Measurements from ENCODE around the gene PHLDB2.

PHLDB2 gene

DNA sequence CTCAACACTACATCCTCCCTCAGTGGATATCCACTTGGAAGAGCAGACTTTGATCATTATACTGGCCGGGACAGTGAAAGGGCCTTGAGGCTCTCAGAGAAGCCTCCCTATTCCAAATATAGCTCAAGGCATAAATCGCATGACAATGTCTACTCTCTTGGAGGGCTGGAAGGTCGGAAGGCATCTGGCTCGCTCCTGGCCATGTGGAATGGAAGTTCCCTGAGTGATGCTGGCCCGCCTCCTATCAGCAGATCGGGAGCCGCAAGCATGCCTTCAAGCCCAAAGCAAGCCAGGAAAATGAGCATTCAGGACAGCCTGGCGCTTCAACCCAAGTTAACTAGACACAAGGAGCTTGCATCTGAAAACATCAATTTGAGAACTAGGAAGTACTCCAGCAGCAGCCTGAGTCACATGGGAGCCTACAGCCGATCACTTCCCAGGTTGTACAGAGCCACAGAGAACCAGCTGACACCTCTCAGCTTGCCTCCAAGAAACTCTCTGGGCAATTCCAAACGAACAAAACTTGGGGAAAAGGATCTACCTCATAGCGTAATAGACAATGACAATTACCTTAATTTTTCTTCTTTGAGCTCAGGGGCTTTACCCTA lies 25.4 kb downstream of the PHLDB2 start:
- Histone ChIP-seq H3K36me3 (ENCODE audit: control insufficient read depth, low read depth, low read length) (no peaks in the 10 kb centered on the region), H3K9ac (ENCODE audit: low read length) (no peak overlapping the region), H3K27me3 (ENCODE audit: control insufficient read depth, insufficient read depth, low read length) (no peaks in the 10 kb centered on the region), H3K27ac (ENCODE audit: low read length) (no peak overlapping the region), H3K9me3 (ENCODE audit: control insufficient read depth, low read depth, low read length) (no peaks in the 10 kb centered on the region), H3K4me3 (ENCODE audit: low read length) (no peak overlapping the region), H3K4me1 (ENCODE audit: control insufficient read depth, low read depth, low read length) (peaks cover 8% of the 10 kb centered on the region)

DNA sequence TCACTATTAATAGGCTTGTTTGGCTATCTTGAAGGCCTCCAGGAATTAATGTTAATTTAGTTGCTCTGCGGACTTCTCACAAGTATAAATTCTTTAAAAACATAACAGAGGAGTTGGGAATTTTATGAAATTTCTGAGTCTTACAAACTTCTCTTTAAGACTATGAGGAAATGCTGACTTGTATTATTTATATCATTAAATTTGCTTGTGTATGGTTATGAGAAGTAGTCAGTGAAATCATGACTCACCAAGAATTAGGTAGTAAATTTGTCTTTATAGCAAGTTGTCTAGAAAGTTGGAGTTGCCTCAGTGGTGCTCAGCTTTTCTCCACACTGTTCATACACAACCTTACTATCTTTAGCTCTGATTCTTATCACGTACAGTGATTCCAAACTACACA lies 26.5 kb downstream of the PHLDB2 start:
- Histone ChIP-seq H3K4me1 (ENCODE audit: control insufficient read depth, low read depth, low read length) (peaks cover 8% of the 10 kb centered on the region), H3K4me3 (ENCODE audit: low read length) (no peak overlapping the region), H3K36me3 (ENCODE audit: control insufficient read depth, low read depth, low read length) (no peaks in the 10 kb centered on the region), H3K9me3 (ENCODE audit: control insufficient read depth, low read depth, low read length) (no peaks in the 10 kb centered on the region), H3K27ac (ENCODE audit: low read length) (no peak overlapping the region), H3K27me3 (ENCODE audit: control insufficient read depth, insufficient read depth, low read length) (no peaks in the 10 kb centered on the region), H3K9ac (ENCODE audit: low read length) (no peak overlapping the region)

DNA sequence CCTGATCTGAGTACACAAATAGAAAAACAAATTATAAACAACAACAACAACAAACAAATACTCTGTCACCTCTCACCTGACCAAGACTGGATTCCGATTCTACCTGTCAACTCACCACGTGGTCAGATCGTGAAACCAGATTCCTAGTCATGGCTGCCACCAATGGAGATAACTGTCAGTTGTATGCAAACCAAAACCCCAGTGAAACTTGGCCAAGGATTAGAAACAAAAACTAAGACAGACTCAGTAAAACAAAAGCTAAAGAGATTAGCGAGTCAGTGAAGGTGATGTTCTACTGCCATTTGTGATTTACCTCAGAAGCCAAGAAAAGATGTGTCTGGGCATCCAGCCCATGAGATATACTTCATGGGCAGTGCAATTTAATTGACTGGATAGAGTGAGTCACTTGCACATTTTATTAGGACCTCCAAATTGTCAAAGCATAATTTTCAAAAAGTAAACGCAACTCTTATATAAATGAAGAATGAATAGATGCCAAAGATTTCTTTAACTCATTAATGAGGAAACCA lies 31.1 kb downstream of the PHLDB2 start:
- H3K36me3 ChIP-seq (ENCODE audit: control insufficient read depth, low read depth, low read length) = no peaks in the 10 kb centered on the region
- no peaks in the 10 kb centered on the region for H3K27me3 ChIP-seq (ENCODE audit: control insufficient read depth, insufficient read depth, low read length)
- no peak overlapping the region for H3K9ac ChIP-seq (ENCODE audit: low read length)

DNA sequence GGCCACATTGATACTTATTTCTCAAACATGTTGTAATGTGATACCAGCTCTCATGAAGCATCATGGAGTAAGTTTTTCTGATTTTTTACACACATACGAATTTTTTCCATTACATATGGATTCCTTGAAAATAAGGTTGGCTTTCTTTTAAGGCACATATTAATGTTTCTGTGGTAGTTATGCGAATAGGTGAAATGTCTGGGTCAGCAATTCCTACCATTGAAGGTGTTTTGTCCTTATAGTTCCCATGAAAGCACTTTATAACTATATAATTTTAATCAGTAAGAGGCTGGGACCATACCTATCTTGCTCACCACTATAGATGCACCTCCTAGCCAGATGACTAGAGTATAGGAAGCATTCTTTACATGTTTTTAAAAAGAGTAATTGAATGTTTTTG lies 33.0 kb downstream of the PHLDB2 start:
- Histone ChIP-seq H3K9me3 (ENCODE audit: control insufficient read depth, low read depth, low read length) (no peaks in the 10 kb centered on the region), H3K36me3 (ENCODE audit: control insufficient read depth, low read depth, low read length) (no peaks in the 10 kb centered on the region), H3K9ac (ENCODE audit: low read length) (no peak overlapping the region), H3K27me3 (ENCODE audit: control insufficient read depth, insufficient read depth, low read length) (no peaks in the 10 kb centered on the region), H3K27ac (ENCODE audit: low read length) (no peak overlapping the region), H3K4me3 (ENCODE audit: low read length) (no peak overlapping the region), H3K4me1 (ENCODE audit: control insufficient read depth, low read depth, low read length) (no peaks in the 10 kb centered on the region)

More for the DNA sequence above, 31.1 kb downstream of the PHLDB2 start:
- Histone ChIP-seq H3K9me3 (ENCODE audit: control insufficient read depth, low read depth, low read length) (no peaks in the 10 kb centered on the region), H3K4me1 (ENCODE audit: control insufficient read depth, low read depth, low read length) (no peaks in the 10 kb centered on the region), H3K27ac (ENCODE audit: low read length) (no peak overlapping the region), H3K4me3 (ENCODE audit: low read length) (no peak overlapping the region)

DNA sequence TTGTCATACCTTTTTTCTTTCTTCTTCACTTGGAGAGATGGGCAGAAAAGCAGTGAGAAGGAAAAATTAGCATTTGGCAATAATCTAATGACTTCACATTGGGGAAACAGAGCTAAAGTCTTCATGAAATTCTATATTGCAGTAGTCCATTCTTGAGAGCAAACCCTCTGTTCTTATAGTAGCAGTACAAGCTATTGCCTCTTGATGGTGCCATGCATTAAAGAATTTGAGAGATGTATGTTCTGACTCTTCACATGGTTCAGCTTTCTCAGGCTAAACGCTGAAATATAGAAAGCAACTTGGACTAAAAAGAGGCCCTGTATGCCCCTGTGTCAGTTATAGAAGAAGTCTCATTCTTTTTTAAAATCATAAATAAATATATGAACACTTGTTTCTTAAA lies 36.0 kb downstream of the PHLDB2 start:
- H3K4me3 ChIP-seq (ENCODE audit: low read length) = no peak overlapping the region
- H3K4me1 ChIP-seq (ENCODE audit: control insufficient read depth, low read depth, low read length) = no peaks in the 10 kb centered on the region
- H3K9me3 ChIP-seq (ENCODE audit: control insufficient read depth, low read depth, low read length) = no peaks in the 10 kb centered on the region
- H3K27me3 ChIP-seq (ENCODE audit: control insufficient read depth, insufficient read depth, low read length) = no peaks in the 10 kb centered on the region
- no peaks in the 10 kb centered on the region for H3K36me3 ChIP-seq (ENCODE audit: control insufficient read depth, low read depth, low read length)
- H3K9ac ChIP-seq (ENCODE audit: low read length) = no peak overlapping the region
- H3K27ac ChIP-seq (ENCODE audit: low read length) = no peak overlapping the region

DNA sequence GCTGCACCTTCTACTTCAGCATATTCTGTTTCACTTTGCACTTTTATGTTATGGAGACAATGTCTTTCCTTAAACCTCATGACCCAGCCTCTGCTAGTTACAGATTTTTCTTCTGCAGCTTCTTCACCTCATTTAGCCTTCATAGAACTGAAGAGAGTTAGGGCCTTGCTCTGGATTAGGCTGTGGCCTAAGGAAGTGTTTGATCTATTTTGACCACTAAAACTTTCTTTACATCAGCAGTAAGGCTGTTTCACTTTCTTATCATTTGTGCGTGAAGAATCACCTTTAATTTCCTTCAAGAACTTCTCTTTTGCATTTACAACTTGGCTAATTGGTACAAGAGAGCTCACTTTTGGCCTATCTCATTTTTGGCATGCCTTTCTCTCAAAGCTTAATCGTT lies 40.9 kb downstream of the PHLDB2 start:
- H3K4me1 ChIP-seq (ENCODE audit: control insufficient read depth, low read depth, low read length) = no peaks in the 10 kb centered on the region
- no peaks in the 10 kb centered on the region for H3K27me3 ChIP-seq (ENCODE audit: control insufficient read depth, insufficient read depth, low read length)
- no peaks in the 10 kb centered on the region for H3K9me3 ChIP-seq (ENCODE audit: control insufficient read depth, low read depth, low read length)
- H3K36me3 ChIP-seq (ENCODE audit: control insufficient read depth, low read depth, low read length) = no peaks in the 10 kb centered on the region
- H3K4me3 ChIP-seq (ENCODE audit: low read length) = no peak overlapping the region
- no peak overlapping the region for H3K27ac ChIP-seq (ENCODE audit: low read length)
- H3K9ac ChIP-seq (ENCODE audit: low read length) = no peak overlapping the region

DNA sequence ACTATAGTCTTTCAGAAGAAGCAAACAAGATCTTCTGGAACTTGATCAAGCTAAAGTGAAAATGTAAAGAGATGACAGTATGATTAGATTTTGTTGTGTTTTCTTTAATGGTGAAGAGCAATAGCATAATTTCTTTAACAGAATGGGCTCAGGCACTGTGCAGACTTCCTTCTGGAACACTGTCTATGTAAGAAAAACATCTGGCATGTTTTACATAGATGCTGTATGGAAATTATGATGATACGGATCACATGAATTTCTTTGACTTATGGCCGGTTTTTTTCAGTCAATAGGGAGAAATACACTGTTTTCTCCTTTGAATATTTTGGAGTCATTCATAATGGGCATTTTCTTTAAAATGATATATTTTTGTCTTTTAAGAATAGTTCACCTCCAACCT lies 42.6 kb downstream of the PHLDB2 start:
- H3K4me3 ChIP-seq (ENCODE audit: low read length) = no peak overlapping the region
- no peak overlapping the region for H3K9ac ChIP-seq (ENCODE audit: low read length)
- no peaks in the 10 kb centered on the region for H3K9me3 ChIP-seq (ENCODE audit: control insufficient read depth, low read depth, low read length)
- H3K4me1 ChIP-seq (ENCODE audit: control insufficient read depth, low read depth, low read length) = no peaks in the 10 kb centered on the region
- no peaks in the 10 kb centered on the region for H3K27me3 ChIP-seq (ENCODE audit: control insufficient read depth, insufficient read depth, low read length)
- no peaks in the 10 kb centered on the region for H3K36me3 ChIP-seq (ENCODE audit: control insufficient read depth, low read depth, low read length)
- H3K27ac ChIP-seq (ENCODE audit: low read length) = no peak overlapping the region

DNA sequence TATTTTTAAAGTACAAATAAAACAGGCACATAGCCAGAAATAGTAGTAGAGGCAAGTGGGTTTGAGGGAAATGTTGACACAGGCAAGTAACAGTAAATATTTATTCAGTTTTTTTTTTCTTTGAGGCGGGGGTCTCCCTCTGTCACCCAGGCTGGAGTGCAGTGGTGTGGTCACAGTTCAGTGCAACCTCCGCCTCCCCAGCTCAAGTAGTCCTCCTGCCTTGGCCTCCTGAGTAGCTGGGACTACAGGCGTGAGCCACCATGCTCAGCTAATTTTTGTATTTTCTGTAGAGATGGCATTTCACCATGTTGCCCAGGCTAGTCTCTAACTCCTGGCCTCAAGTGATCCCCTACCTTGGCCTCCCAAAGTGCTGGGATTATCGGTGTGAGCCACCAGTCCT lies 43.5 kb downstream of the PHLDB2 start:
- no peaks in the 10 kb centered on the region for H3K4me1 ChIP-seq (ENCODE audit: control insufficient read depth, low read depth, low read length)
- no peak overlapping the region for H3K9ac ChIP-seq (ENCODE audit: low read length)
- no peaks in the 10 kb centered on the region for H3K9me3 ChIP-seq (ENCODE audit: control insufficient read depth, low read depth, low read length)
- H3K36me3 ChIP-seq (ENCODE audit: control insufficient read depth, low read depth, low read length) = no peaks in the 10 kb centered on the region
- no peak overlapping the region for H3K4me3 ChIP-seq (ENCODE audit: low read length)
- no peaks in the 10 kb centered on the region for H3K27me3 ChIP-seq (ENCODE audit: control insufficient read depth, insufficient read depth, low read length)
- H3K27ac ChIP-seq (ENCODE audit: low read length) = no peak overlapping the region

DNA sequence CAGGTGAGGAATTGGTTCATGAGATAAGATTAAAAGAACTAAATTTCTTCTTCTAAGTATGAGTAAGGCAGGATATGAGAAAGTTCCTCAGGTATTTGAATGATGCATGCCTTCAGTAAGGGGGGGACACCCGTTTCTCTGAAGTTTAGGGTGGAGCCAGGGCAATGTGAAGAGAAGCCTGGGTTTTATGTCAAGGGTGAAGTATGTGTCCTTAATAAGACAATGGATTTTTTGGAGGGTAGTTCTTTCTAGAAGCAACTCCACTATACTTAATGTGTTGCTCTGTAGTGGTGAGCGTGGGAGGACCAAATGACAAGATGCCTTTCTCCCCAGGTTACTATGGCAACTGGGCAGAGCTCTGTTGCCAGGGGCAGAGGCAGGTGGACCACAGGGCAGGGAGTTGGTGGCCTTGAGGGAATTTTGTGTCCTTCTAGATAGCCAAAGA lies 44.0 kb downstream of the PHLDB2 start:
- Histone ChIP-seq H3K27me3 (ENCODE audit: control insufficient read depth, insufficient read depth, low read length) (no peaks in the 10 kb centered on the region), H3K9me3 (ENCODE audit: control insufficient read depth, low read depth, low read length) (no peaks in the 10 kb centered on the region), H3K36me3 (ENCODE audit: control insufficient read depth, low read depth, low read length) (no peaks in the 10 kb centered on the region), H3K9ac (ENCODE audit: low read length) (no peak overlapping the region), H3K4me1 (ENCODE audit: control insufficient read depth, low read depth, low read length) (no peaks in the 10 kb centered on the region), H3K4me3 (ENCODE audit: low read length) (no peak overlapping the region), H3K27ac (ENCODE audit: low read length) (no peak overlapping the region)

DNA sequence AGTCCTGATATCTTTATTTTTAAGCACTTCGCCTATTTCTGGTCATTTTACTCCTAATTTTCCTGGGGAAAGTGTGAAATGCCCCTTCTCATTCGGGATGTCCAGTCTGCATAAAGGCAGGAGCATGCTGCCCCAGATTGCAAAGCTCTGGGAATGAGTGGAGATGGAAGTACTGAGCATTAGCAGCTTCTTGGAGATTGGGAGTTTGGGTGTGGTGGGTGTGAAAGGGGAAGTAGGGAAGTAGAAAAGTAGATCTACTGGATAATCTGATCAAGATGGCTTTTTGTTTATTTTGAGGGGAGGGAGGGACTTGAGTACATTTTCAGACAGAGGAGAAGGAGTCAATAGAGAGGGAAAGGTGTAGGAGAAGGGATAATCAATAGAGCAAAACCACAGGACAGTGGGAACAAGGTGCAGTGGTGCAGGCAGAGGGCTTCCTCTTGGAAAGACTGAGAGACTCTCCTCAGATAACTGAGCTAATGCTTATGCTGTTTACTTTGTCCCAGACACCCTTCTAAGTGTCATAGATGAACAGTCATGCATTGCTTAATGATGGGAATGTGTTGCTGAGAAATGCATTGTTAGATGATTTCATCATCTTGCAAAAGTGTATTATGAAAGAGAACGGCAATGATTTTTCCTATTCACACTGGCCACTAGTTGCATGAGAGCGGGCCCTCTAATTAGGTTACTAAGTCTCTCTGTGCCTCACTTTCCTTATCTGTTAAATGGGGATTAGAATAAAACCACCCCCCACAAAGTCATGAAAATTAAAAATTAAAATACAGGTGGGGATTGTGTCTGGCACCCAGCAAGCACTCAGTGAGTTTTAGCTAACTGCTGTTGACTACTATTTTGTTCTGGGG lies 45.5 kb downstream of the PHLDB2 start:
- H3K9ac ChIP-seq (ENCODE audit: low read length) = no peak overlapping the region
- H3K4me1 ChIP-seq (ENCODE audit: control insufficient read depth, low read depth, low read length) = no peaks in the 10 kb centered on the region
- no peaks in the 10 kb centered on the region for H3K36me3 ChIP-seq (ENCODE audit: control insufficient read depth, low read depth, low read length)
- H3K27ac ChIP-seq (ENCODE audit: low read length) = no peak overlapping the region
- H3K9me3 ChIP-seq (ENCODE audit: control insufficient read depth, low read depth, low read length) = no peaks in the 10 kb centered on the region
- no peak overlapping the region for H3K4me3 ChIP-seq (ENCODE audit: low read length)
- no peaks in the 10 kb centered on the region for H3K27me3 ChIP-seq (ENCODE audit: control insufficient read depth, insufficient read depth, low read length)

DNA sequence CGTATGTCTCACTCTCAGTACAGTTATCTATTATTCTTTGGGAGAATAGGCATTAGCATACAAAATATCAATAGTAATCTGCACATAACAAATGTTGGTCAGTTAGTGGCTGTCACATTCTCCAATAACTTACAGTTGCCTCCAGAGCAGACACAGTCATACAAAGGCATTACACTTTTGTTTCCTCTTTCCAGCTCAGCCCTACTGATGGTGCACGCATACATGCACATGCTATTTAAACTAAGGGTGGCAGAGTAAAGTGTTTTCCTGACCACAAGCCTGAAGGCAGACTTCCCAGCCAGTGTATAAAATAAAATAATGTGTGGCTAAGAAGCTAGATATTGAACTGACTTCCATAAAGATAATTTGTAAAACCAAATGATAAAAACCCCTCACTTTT lies 47.6 kb downstream of the PHLDB2 start:
- Histone ChIP-seq H3K4me3 (ENCODE audit: low read length) (no peak overlapping the region), H3K27me3 (ENCODE audit: control insufficient read depth, insufficient read depth, low read length) (no peaks in the 10 kb centered on the region), H3K27ac (ENCODE audit: low read length) (no peak overlapping the region), H3K9me3 (ENCODE audit: control insufficient read depth, low read depth, low read length) (no peaks in the 10 kb centered on the region), H3K36me3 (ENCODE audit: control insufficient read depth, low read depth, low read length) (no peaks in the 10 kb centered on the region), H3K4me1 (ENCODE audit: control insufficient read depth, low read depth, low read length) (peaks cover 8% of the 10 kb centered on the region), H3K9ac (ENCODE audit: low read length) (no peak overlapping the region)

DNA sequence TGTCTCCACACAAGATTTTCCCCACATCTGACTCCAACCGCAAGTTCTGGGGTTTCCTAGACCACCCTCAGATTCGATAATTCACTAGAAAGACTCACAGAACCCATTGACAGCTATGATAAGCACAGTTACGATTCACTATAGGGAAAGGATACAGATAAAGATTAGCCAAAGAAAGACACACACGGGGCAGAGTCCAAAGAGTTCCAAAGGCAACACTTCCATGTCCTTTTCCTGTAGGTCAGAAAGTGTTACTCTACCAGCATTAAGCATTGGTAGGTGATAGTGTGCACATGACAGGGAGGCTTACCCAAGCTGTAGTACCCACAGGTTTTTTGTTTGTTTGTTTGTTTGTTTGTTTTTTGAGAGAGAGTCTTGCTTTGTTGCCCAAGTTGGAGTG lies 48.1 kb downstream of the PHLDB2 start:
- Histone ChIP-seq H3K36me3 (ENCODE audit: control insufficient read depth, low read depth, low read length) (no peaks in the 10 kb centered on the region), H3K27ac (ENCODE audit: low read length) (no peak overlapping the region), H3K4me3 (ENCODE audit: low read length) (no peak overlapping the region), H3K4me1 (ENCODE audit: control insufficient read depth, low read depth, low read length) (peaks cover 8% of the 10 kb centered on the region), H3K9me3 (ENCODE audit: control insufficient read depth, low read depth, low read length) (no peaks in the 10 kb centered on the region), H3K9ac (ENCODE audit: low read length) (no peak overlapping the region), H3K27me3 (ENCODE audit: control insufficient read depth, insufficient read depth, low read length) (no peaks in the 10 kb centered on the region)
